NCI-H1436 treated with DMSO at 0.1 percent for 48 hours (cell line): ENCODE data around the gene ZP3.
"Not testable (repeated sequence)": the region's sequence is repeated elsewhere in the genome, so short reads cannot be mapped to it uniquely, and the experiment has no call there.

Experiments used
- DNase-seq: peaks from one replicate; lab custom pipeline; 2025; lab: John Stamatoyannopoulos, UW

Gene ZP3

GRCh38 chr7:76485822-76486610 lies 61.3 kb downstream of the ZP3 start:
- not testable (repeated sequence) for DNase-seq

DNA sequence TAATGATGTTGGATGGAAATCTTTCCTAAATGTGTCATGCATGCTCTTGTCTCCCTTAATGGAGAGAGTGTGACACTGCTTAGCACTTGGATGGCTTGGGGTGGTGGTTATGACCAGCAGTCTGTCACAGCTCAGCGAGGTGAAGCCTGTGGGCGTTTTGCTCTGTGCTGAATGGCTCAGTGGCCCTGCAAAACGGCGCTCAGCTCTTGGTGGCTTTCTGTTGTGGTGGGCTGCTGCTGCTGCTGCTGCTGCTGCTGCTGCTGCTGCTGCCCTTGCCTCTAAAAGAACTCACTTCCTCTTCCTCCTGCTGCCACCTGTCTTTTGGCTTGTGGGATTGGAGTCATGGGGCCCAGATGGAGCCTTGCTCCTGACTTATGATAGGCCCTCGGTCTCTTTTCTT lies 61.9 kb downstream of the ZP3 start:
- not testable (repeated sequence) for DNase-seq

- not testable (repeated sequence) for DNase-seq
Observed at GRCh38 chr7:76487969-76488368, 63.2 kb downstream of the ZP3 start.
